Loucy (cell line): ENCODE measurements around the gene KEL.

ENCODE experiments used
- H2AFZ ChIP-seq: fragments of 200-600 bp; sonication (generic); 2 replicates; pipeline ENCODE4 v1.6.0; 2016; ENCODE audit warnings: antibody characterized with exemption, mild to moderate bottlenecking, low read length, moderate library complexity
- H3F3A ChIP-seq: fragments of 200-600 bp; 2 replicates; pipeline ENCODE4 v1.6.0; 2016; ENCODE audit warnings: antibody characterized with exemption, low read depth, mild to moderate bottlenecking
- H3K27me3 ChIP-seq: fragments of 200-600 bp; sonication (generic); 2 replicates; pipeline ENCODE4 v1.6.1; 2014; ENCODE audit warnings: low read length, mild to moderate bottlenecking; ENCODE audit not compliant: insufficient read depth, poor library complexity, severe bottlenecking
- H3K36me3 ChIP-seq: fragments of 200-600 bp; sonication (generic); 2 replicates; pipeline ENCODE4 v1.6.1; 2016; ENCODE audit warnings: low read length; ENCODE audit not compliant: insufficient read depth
- H3K4me1 ChIP-seq: fragments of 200-600 bp; sonication (generic); 2 replicates; pipeline ENCODE4 v1.5.1; 2014; ENCODE audit warnings: low read length, mild to moderate bottlenecking; ENCODE audit not compliant: insufficient read depth, poor library complexity, severe bottlenecking
- H3K4me2 ChIP-seq: fragments of 200-600 bp; sonication (generic); 2 replicates; pipeline ENCODE4 v1.6.0; 2014; ENCODE audit warnings: antibody characterized with exemption, low read length, low read depth, mild to moderate bottlenecking; ENCODE audit not compliant: poor library complexity, severe bottlenecking
- H3K4me3 ChIP-seq: fragments of 200-600 bp; sonication (generic); 2 replicates; pipeline ENCODE4 v1.5.1; 2014; ENCODE audit warnings: low read length, mild to moderate bottlenecking, mixed read lengths; ENCODE audit not compliant: poor library complexity, severe bottlenecking
- H3K79me2 ChIP-seq: fragments of 200-600 bp; sonication (generic); 2 replicates; pipeline ENCODE4 v1.6.1; 2014; ENCODE audit warnings: low read length; ENCODE audit not compliant: insufficient read depth
- H3K9ac ChIP-seq: fragments of 200-600 bp; sonication (generic); 2 replicates; pipeline ENCODE4 v1.6.0; 2014; ENCODE audit warnings: mild to moderate bottlenecking, low read depth, low read length, moderate library complexity; ENCODE audit not compliant: poor library complexity, severe bottlenecking
- H3K9me2 ChIP-seq: fragments of 200-600 bp; sonication (generic); replicated peaks from 2 replicates; pipeline ENCODE4 v1.6.1; 2016; ENCODE audit warnings: low read depth, low read length, mixed read lengths
- H3K9me3 ChIP-seq: fragments of 200-600 bp; sonication (generic); 2 replicates; pipeline ENCODE4 v1.6.1; 2014; ENCODE audit warnings: mild to moderate bottlenecking, antibody characterized with exemption, low read length, low read depth; ENCODE audit not compliant: insufficient read depth
- H4K20me1 ChIP-seq: fragments of 200-600 bp; sonication (generic); 2 replicates; pipeline ENCODE4 v1.6.0; 2014; ENCODE audit warnings: antibody characterized with exemption, low read length, mild to moderate bottlenecking; ENCODE audit not compliant: insufficient read depth, poor library complexity, severe bottlenecking
- EZH2phosphoT487 ChIP-seq: fragments of 200-600 bp; IDR thresholded peaks from 2 replicates; pipeline ENCODE4 v1.6.1; 2018; ENCODE audit warnings: antibody characterized with exemption, mild to moderate bottlenecking, moderate library complexity, borderline replicate concordance
- TF ChIP-seq, protein P1 (sequence below): fragments of 200-600 bp; sonication (generic); conservative IDR thresholded peaks from 2 replicates; pipeline ENCODE4 v1.5.1; 2014; ENCODE audit warnings: mild to moderate bottlenecking, antibody characterized with exemption, low read length

The KEL gene

DNA sequence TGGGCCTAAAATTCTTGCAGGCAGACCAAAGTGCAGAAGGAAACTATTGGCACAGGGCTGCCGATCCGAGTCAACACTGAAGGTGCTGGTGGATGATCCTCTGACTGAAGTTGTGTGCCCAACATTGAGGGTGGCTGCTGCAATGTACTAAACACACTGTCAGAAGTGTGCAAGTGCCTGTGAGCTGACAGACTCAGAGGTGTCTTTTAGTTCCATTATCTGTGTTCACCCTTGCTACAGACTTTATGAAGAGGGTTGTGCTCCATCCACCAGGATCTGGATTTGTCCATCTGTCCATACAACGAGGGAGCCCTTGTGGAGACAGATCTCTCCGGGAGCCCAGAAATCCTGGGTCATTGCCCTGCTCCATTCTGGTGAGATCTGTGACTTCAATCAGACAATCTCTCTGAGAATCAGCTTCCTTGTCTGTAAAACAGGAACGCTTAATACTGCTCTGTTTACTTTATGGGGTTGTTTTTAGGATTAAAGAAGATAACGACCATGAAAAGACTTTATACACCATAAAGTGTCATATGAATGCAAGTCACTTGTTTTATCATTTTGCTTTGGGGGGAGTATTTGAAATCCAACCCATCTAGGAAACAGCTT is 67.1 kb downstream of the KEL start:
- H3K9ac ChIP-seq, result no peak overlapping the region
- no peaks in the 10 kb centered on the region for H3K9me3 ChIP-seq
- TF ChIP-seq, protein P1, sequence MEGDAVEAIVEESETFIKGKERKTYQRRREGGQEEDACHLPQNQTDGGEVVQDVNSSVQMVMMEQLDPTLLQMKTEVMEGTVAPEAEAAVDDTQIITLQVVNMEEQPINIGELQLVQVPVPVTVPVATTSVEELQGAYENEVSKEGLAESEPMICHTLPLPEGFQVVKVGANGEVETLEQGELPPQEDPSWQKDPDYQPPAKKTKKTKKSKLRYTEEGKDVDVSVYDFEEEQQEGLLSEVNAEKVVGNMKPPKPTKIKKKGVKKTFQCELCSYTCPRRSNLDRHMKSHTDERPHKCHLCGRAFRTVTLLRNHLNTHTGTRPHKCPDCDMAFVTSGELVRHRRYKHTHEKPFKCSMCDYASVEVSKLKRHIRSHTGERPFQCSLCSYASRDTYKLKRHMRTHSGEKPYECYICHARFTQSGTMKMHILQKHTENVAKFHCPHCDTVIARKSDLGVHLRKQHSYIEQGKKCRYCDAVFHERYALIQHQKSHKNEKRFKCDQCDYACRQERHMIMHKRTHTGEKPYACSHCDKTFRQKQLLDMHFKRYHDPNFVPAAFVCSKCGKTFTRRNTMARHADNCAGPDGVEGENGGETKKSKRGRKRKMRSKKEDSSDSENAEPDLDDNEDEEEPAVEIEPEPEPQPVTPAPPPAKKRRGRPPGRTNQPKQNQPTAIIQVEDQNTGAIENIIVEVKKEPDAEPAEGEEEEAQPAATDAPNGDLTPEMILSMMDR, result no peak
- TF ChIP-seq EZH2phosphoT487, result no peak
- H3K36me3 ChIP-seq, result no peaks in the 10 kb centered on the region
- no peak overlapping the region for H3K4me2 ChIP-seq
- H3K27me3 ChIP-seq, result no peaks in the 10 kb centered on the region
- H3K4me3 ChIP-seq, result no peak overlapping the region
- no peaks in the 10 kb centered on the region for H3K4me1 ChIP-seq
- H4K20me1 ChIP-seq, result no peaks in the 10 kb centered on the region
- H3K79me2 ChIP-seq, result no peaks in the 10 kb centered on the region
- H3K9me2 ChIP-seq, result no peaks in the 10 kb centered on the region
- no peak overlapping the region for H2AFZ ChIP-seq
- H3F3A ChIP-seq, result no peaks in the 10 kb centered on the region

DNA sequence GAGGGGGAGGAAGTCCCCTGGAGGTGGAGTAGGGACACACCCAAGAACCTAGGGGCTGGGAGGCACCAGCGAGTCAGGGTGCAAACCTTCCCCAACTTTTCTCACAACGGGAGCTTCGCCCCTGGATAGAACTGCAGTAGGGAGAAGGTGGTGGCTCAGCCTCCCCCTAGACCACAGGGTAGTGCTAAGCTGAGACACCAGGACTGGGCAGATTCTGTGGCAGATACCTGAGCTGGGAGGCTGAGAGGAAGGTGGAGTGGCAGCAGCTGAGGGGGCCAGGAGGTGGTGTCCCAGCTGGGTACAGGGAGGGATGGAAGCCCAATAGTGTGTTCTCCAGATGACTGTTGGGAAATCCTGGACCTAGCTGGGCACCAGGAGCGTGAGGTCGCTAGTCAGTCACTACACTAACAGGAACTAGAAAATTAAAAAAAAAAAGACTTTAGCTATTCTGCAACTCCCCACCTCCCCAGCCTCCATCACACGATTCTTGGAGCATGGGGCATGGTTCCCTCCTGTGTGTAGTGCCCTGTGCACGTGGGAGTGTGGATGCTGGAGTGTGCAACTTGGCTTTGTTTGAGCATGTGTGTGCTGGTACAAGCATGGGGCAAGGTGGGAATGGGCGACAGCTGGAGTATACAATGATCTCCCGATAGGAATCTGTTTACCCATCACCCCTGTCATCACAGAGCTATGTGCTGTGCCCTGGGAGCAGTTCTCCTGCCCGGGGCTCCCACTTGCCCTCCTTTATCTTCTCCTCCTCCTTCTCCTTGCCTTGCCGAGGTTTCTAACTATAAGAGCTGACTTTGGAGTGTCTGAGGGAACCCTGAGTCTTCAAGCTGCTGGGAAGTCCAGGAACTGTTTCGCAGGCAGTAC is 67.8 kb downstream of the KEL start:
- TF ChIP-seq, protein P1, result no peak
- TF ChIP-seq EZH2phosphoT487, result no peak
- Histone ChIP-seq H3K4me2 (no peak overlapping the region), H3K36me3 (no peaks in the 10 kb centered on the region), H3K4me1 (no peaks in the 10 kb centered on the region), H3K9me3 (no peaks in the 10 kb centered on the region), H2AFZ (no peak overlapping the region), H3K9me2 (no peaks in the 10 kb centered on the region), H3K4me3 (no peak overlapping the region), H3F3A (no peaks in the 10 kb centered on the region), H3K79me2 (no peaks in the 10 kb centered on the region), H4K20me1 (no peaks in the 10 kb centered on the region), H3K27me3 (no peaks in the 10 kb centered on the region), H3K9ac (no peak overlapping the region)

DNA sequence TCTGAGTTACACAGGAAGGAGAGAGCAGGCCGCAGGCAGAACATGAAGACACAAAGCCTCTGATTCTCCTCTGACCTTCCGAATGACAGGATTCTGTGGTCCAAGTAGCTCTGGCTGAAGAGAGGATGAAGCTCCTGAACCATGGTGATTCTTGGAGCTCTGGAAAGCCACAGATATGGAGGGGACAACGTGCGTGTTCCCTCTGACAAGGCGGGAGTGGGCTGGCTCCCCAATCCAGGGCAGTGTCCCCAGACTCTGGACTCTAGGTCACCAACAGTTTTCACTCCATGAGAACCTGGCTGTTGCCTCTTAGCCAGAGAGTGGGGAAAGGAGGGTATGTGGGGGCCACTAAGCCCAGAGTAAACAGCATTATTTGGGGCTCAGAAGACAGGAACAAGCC is 69.2 kb downstream of the KEL start:
- Histone ChIP-seq H3K4me2 (no peak overlapping the region), H3K79me2 (no peaks in the 10 kb centered on the region), H3K36me3 (no peaks in the 10 kb centered on the region), H3K9me3 (no peaks in the 10 kb centered on the region), H2AFZ (no peak overlapping the region), H3F3A (no peaks in the 10 kb centered on the region), H3K9me2 (no peaks in the 10 kb centered on the region), H3K4me1 (no peaks in the 10 kb centered on the region), H3K4me3 (no peak overlapping the region), H3K27me3 (no peaks in the 10 kb centered on the region), H4K20me1 (no peaks in the 10 kb centered on the region), H3K9ac (no peak overlapping the region)
- TF ChIP-seq EZH2phosphoT487, result no peak
- TF ChIP-seq, protein P1, result no peak
